Sigmoid colon (tissue), 4 donors: Measurements from ENCODE around the gene RAB31.
A peak's percentile ranks its signal among the peaks of the same experiment; 100 is the strongest.

ENCODE experiments used
- EP300 ChIP-seq, 4 donors: sonication (generic); formaldehyde crosslinking; IDR thresholded peaks; one replicate each; pipeline ENCODE4 v1.6.1; 2017; ENCODE audit warnings: antibody characterized with exemption in 4 of 4
- POLR2A ChIP-seq, 2 donors: fragments of 450-650 bp; IDR thresholded peaks; one replicate each; pipeline ENCODE4 v1.6.1; 2016; ENCODE audit warnings: antibody characterized with exemption in 2 of 2, mild to moderate bottlenecking in 2 of 2, moderate library complexity in 2 of 2
- POLR2AphosphoS5 ChIP-seq, 4 donors: sonication (generic); formaldehyde crosslinking; IDR thresholded peaks; one replicate each; pipeline ENCODE4 v1.6.1; 2017; ENCODE audit warnings: antibody characterized with exemption in 4 of 4
- TF ChIP-seq, protein P1 (sequence below), 4 experiments: fragments of 450-650 bp in 3 of 4; fragments of 200-600 bp in 1 of 4; IDR thresholded peaks; one replicate each; pipeline ENCODE4 v1.5.1; 2016 to 2019; ENCODE audit warnings: antibody characterized with exemption in 4 of 4, mild to moderate bottlenecking in 3 of 4, moderate library complexity in 2 of 4

DNA sequence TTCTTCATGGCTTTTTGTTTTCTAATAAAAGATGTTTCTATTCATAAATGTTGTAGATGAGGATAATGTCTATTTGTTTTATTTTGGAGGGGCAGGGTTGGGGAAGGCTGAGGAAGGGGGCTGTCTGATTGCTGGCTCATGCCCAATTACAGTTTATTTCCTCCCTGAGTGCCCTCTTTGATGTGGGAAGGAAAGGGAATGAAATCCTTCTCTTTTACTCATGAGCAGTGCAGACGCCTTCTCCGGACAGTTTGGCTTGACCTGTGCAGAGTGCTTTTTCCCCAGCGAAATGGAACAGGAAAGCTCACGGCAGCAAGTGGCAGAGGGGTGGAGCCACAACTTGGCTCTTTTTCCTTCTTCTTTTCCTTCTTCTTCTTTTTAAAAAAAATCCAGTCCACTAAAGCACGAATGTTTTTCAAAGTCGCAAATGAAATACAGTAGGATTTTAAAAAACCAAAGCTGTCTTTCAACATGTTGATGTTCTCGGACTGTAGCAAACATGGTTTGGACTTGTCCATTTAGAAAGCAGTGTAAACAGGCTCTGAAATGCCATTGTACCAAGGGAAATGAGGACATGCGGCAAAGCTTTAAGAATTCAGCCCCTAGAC is 34.5 kb downstream of the RAB31 start:
- peak in 3 of 4 donors; percentile 7 to 26 (median 25) for TF ChIP-seq POLR2AphosphoS5 (IDR thresholded peaks at IDR 0.05)
- TF ChIP-seq, protein P1, sequence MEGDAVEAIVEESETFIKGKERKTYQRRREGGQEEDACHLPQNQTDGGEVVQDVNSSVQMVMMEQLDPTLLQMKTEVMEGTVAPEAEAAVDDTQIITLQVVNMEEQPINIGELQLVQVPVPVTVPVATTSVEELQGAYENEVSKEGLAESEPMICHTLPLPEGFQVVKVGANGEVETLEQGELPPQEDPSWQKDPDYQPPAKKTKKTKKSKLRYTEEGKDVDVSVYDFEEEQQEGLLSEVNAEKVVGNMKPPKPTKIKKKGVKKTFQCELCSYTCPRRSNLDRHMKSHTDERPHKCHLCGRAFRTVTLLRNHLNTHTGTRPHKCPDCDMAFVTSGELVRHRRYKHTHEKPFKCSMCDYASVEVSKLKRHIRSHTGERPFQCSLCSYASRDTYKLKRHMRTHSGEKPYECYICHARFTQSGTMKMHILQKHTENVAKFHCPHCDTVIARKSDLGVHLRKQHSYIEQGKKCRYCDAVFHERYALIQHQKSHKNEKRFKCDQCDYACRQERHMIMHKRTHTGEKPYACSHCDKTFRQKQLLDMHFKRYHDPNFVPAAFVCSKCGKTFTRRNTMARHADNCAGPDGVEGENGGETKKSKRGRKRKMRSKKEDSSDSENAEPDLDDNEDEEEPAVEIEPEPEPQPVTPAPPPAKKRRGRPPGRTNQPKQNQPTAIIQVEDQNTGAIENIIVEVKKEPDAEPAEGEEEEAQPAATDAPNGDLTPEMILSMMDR (IDR thresholded peaks at IDR 0.05), result no peak
- TF ChIP-seq POLR2A (IDR thresholded peaks at IDR 0.05), result no peak
- no peak for TF ChIP-seq EP300 (IDR thresholded peaks at IDR 0.05)
